ENCODE data around the gene NNAT.
A peak's percentile ranks its signal among the peaks of the same experiment; 100 is the strongest.

NNAT gene

GRCh38 chr20:37523911-37524700, 3.1 kb downstream of the NNAT start:
- DNase-seq (ENCODE audit: low read depth): no peak

GRCh38 chr20:37524859-37525708, 4.0 kb downstream of the NNAT start:
- peak; percentile 62 for DNase-seq (ENCODE audit: low read depth)

- no peak for DNase-seq (ENCODE audit: low read depth)
These were observed 4.8 kb downstream of the NNAT start for GRCh38 chr20:37525810-37526209.

- DNase-seq (ENCODE audit: low read depth): peak; percentile 83
These were observed 5.3 kb downstream of the NNAT start for GRCh38 chr20:37526238-37526838.

GRCh38 chr20:37526839-37527637, 6.0 kb downstream of the NNAT start:
- DNase-seq (ENCODE audit: low read depth): peak; percentile 63

- peak; percentile 87 for DNase-seq (ENCODE audit: low read depth)
These were observed 6.8 kb downstream of the NNAT start, which contains the start of gene BLCAP for GRCh38 chr20:37527638-37528445. Gene BLCAP (minus strand): TSS chr20:37527876. CDS start chr20:37519174, 8,702 bp downstream.

- DNase-seq (ENCODE audit: low read depth): no peak
These were observed 7.6 kb downstream of the NNAT start for GRCh38 chr20:37528446-37529213.

- no peak for DNase-seq (ENCODE audit: low read depth)
These were observed 8.3 kb downstream of the NNAT start for GRCh38 chr20:37529214-37529967.

GRCh38 chr20:37529968-37530600, 9.0 kb downstream of the NNAT start:
- DNase-seq (ENCODE audit: low read depth): no peak

GRCh38 chr20:37530696-37531095, 9.6 kb downstream of the NNAT start:
- DNase-seq (ENCODE audit: low read depth): no peak

GRCh38 chr20:37531856-37532255, 10.8 kb downstream of the NNAT start:
- no peak for DNase-seq (ENCODE audit: low read depth)

GRCh38 chr20:37533154-37533715, 12.2 kb downstream of the NNAT start:
- no peak for DNase-seq (ENCODE audit: low read depth)

- peak; percentile 85 for DNase-seq (ENCODE audit: low read depth)
These were observed 13.5 kb downstream of the NNAT start for GRCh38 chr20:37534401-37535157.

- DNase-seq (ENCODE audit: low read depth): no peak
These were observed 14.5 kb downstream of the NNAT start for GRCh38 chr20:37535443-37536132.

- no peak for DNase-seq (ENCODE audit: low read depth)
These were observed 16.5 kb downstream of the NNAT start for GRCh38 chr20:37537505-37537904.

- DNase-seq (ENCODE audit: low read depth): peak; percentile 64
These were observed 17.0 kb downstream of the NNAT start for GRCh38 chr20:37538003-37538402.

- no peak for DNase-seq (ENCODE audit: low read depth)
These were observed 18.4 kb downstream of the NNAT start for GRCh38 chr20:37539424-37539823.

Measured in EH (cell line).